Right lung (tissue), 5 donors: ENCODE measurements around the gene TMEM51. TPM values are rescaled to one million over a fixed set of nuclear protein-coding genes. Genes with fewer than 3 reads are reported as not detected.

ENCODE experiments used
- DNase-seq, 2 donors: peaks; one replicate each; pipeline ENCODE4 v3.0.0-alpha.2; 2013
- polyA plus RNA-seq, 5 donors: library from polyadenylated mRNA; unstranded; fragments of 120-200 nt; gene quantifications; one replicate each; pipeline versions ENCODE4 v1.2.1 to v1.2.3, GENCODE V29; 2013; ENCODE audit warnings: inconsistent platforms in 1 of 5, low replicate concordance in 1 of 5; ENCODE audit not compliant: insufficient read length in 5 of 5, insufficient read depth in 1 of 5

The TMEM51 gene
- polyA plus RNA-seq, 5 donors, result 11.7 to 18.6 (median 13.1) TPM

GRCh38 chr1:15152318-15153183 is 996 bp upstream of the TMEM51 start:
- peak; percentile 87 to 93 for DNase-seq

GRCh38 chr1:15153842-15154479 is 414 bp downstream of the TMEM51 start:
- peak; percentile 68 to 70 for DNase-seq

- no peak for DNase-seq
Observed at GRCh38 chr1:15154480-15155036, 1.0 kb downstream of the TMEM51 start.

- DNase-seq, result no peak
Observed at GRCh38 chr1:15155191-15155590, 1.6 kb downstream of the TMEM51 start.

- DNase-seq, result peak in 1 of 2 donors; percentile 52
Observed at GRCh38 chr1:15155888-15156741, 2.6 kb downstream of the TMEM51 start.

- no peak for DNase-seq
Observed at GRCh38 chr1:15156807-15157380, 3.3 kb downstream of the TMEM51 start.

GRCh38 chr1:15157524-15158399 is 4.2 kb downstream of the TMEM51 start:
- DNase-seq, result no peak

- no peak for DNase-seq
Observed at GRCh38 chr1:15158506-15159165, 5.1 kb downstream of the TMEM51 start.

GRCh38 chr1:15159166-15159555 is 5.6 kb downstream of the TMEM51 start:
- DNase-seq, result no peak

GRCh38 chr1:15160626-15161025 is 7.1 kb downstream of the TMEM51 start:
- DNase-seq, result no peak

- no peak for DNase-seq
Observed at GRCh38 chr1:15167386-15167785, 13.8 kb downstream of the TMEM51 start.

GRCh38 chr1:15168479-15168878 is 14.9 kb downstream of the TMEM51 start:
- DNase-seq, result no peak

- no peak for DNase-seq
Observed at GRCh38 chr1:15170071-15170470, 16.5 kb downstream of the TMEM51 start.

- no peak for DNase-seq
Observed at GRCh38 chr1:15171271-15171908, 17.8 kb downstream of the TMEM51 start.

- DNase-seq, result no peak
Observed at GRCh38 chr1:15172405-15173259, 19.1 kb downstream of the TMEM51 start.

- DNase-seq, result no peak
Observed at GRCh38 chr1:15173863-15174614, 20.5 kb downstream of the TMEM51 start.

- DNase-seq, result no peak
Observed at GRCh38 chr1:15174615-15174983, 21.1 kb downstream of the TMEM51 start.
